ENCODE measurements around the gene NTRK3.

NTRK3 gene

DNA sequence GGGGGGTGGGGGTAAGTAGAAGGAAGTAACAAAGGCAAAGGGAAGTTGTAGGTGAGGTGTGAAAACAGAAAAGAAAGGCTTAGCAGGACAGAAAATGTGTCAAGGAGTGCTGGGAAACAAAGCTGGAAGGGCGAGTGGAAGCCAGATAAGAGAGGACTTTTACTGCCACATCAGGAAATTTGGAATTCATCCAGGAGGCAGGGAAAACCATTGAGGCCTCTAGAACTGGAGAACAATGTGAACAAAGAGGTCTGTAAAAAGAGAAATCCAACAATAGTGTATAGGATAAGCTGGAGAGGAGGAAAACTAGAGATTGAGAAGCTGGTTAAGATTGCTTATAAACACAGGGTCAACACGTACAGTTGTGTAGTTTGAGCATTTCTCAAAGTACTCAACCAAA lies 116.6 kb downstream of the NTRK3 start:
- TF ChIP-seq, protein P1, sequence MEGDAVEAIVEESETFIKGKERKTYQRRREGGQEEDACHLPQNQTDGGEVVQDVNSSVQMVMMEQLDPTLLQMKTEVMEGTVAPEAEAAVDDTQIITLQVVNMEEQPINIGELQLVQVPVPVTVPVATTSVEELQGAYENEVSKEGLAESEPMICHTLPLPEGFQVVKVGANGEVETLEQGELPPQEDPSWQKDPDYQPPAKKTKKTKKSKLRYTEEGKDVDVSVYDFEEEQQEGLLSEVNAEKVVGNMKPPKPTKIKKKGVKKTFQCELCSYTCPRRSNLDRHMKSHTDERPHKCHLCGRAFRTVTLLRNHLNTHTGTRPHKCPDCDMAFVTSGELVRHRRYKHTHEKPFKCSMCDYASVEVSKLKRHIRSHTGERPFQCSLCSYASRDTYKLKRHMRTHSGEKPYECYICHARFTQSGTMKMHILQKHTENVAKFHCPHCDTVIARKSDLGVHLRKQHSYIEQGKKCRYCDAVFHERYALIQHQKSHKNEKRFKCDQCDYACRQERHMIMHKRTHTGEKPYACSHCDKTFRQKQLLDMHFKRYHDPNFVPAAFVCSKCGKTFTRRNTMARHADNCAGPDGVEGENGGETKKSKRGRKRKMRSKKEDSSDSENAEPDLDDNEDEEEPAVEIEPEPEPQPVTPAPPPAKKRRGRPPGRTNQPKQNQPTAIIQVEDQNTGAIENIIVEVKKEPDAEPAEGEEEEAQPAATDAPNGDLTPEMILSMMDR (conservative IDR thresholded peaks at IDR 0.05), result no peak
- no peak overlapping the region for H3K27ac ChIP-seq

DNA sequence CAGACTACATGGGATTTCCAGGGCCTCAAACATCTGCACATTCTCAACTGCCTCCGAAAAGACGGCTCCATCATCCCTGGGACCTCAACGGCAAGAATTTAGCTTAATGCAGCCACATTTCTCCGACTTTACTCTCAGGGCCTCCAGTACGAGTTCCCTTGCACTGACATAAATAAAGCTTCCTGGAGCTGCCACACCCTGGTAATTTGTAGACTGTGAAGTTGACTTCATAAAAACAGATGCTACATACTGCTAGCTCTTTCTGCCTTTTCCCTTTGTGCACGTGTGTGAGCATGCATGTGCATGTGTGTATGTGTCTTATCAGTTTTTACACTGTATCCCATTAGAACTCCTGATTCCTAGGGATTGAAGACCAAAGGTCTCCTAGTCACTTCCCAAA lies 122.7 kb downstream of the NTRK3 start:
- TF ChIP-seq, protein P1 (conservative IDR thresholded peaks at IDR 0.05), result no peak
- no peak overlapping the region for H3K27ac ChIP-seq

DNA sequence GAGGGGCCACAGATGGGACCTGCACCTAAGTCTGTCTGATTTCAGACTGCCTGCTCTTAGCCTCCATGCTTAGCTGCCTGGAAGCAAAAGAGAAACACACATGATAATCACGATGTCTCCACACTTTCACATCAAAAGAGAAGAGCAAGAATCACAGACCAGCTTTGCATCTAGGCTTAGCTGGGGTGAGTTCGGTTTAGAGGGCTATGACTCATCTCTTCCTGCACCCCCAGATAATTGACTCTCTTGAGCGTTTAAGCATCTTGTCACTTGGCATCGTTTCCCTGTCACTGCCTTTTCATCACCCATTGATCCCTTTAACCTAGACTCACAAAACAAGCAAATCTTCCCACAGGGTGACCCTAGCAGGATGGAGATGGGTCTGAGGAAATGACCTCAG lies 124.0 kb downstream of the NTRK3 start:
- H3K27ac ChIP-seq, result no peak overlapping the region
- TF ChIP-seq, protein P1 (conservative IDR thresholded peaks at IDR 0.05), result no peak

DNA sequence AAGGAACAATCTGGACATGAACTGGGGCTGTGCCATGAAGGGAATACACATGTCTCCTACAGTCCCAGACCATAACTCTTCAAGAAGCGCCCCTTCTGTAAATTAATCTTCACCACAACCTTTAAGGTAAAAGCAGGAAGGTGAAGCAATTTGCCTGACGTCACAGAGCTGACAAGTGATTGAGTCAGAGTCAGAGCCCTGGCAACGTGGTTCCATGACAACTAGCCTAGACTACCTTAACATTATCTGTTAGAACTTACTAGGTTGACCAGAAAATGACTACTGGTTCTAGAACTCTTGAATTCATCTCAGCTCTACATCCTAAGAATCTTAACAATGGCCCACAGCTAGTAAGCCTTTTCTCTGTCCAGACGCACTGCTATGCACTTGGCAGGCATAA lies 124.6 kb downstream of the NTRK3 start:
- no peak overlapping the region for H3K27ac ChIP-seq
- TF ChIP-seq, protein P1 (conservative IDR thresholded peaks at IDR 0.05), result no peak

DNA sequence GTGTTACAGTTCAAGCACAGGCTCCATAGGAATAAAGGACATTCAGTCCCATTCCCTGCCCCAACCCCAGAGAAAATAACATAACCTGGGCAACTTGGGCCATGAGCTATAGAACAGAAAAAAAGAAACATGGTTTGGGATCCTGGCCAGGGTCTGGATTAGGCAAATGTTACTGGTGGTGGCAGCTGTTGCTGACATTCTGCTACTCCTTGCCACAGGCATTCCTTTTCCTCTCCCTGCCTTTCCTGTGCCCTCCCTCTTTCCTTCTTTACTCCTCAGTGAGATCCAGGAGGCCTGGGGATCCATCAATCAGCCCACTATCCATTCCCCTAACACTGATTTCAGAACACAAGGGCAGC lies 129.1 kb downstream of the NTRK3 start:
- no peak overlapping the region for H3K27ac ChIP-seq
- TF ChIP-seq, protein P1 (conservative IDR thresholded peaks at IDR 0.05), result no peak

DNA sequence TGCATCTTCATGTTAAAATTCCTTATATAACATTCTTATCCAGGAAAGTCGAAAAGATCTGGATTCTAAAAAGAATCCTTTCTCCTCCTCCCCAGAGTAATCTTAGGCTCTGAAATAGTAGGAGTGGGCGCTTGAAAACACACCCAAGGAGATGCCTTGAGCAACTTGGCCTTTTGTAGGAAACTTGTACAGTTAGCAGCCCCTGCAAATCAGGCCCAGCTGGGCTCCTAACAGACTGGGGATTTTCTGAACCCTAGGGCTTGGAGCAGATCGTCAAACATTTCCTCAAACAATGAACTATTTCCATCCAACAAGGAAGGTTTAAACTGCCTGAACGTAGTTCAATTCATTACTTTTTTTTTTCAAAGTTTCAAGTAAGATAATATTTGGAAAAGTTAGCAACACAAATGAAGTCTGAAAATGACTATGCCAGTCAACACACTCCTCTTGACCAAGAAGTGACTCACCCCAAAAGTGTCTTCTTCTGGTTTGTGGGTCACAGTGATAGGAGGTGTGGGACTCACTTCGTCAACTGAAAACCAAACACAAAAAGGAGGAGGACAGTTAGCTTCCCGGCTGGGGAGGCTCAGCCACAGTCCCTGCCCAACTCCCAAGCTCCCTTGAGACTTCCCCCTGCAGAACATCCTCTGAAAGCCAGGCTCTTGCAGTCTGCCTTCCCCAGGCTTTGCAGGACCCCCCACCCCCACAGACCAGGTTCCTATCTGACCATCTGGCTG lies 129.7 kb downstream of the NTRK3 start:
- TF ChIP-seq, protein P1 (conservative IDR thresholded peaks at IDR 0.05), result no peak

DNA sequence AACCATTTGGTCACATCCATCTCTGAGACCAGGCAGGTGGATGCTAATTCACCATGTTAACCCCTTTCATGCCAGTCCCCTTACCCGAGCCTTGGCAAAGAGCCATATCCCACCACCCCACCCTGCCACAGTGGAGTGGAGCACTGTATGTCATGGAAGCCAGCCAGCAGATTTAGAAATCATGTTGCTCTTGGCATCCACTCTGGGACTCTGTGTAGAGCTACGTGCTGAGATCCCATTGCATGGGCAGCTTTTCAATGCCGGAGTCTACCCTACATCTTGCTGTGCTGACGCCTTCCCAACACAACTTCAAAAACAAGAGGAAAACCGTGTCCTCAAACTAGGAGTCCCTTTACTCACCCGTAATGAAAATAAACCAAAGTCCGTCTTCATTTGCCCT lies 131.0 kb downstream of the NTRK3 start:
- no peak overlapping the region for H3K27ac ChIP-seq
- TF ChIP-seq, protein P1 (conservative IDR thresholded peaks at IDR 0.05), result no peak

More for the DNA sequence above, 129.7 kb downstream of the NTRK3 start:
- no peak overlapping the region for H3K27ac ChIP-seq

All from VCaP (cell line).